Measurements from ENCODE around the gene SLC6A20. TPM values are rescaled to one million over a fixed set of nuclear protein-coding genes. Genes with fewer than 3 reads are reported as not detected.

SLC6A20 gene
- polyA plus RNA-seq, 4 donors = 10.9 to 43.0 (median 32.7) TPM

DNA sequence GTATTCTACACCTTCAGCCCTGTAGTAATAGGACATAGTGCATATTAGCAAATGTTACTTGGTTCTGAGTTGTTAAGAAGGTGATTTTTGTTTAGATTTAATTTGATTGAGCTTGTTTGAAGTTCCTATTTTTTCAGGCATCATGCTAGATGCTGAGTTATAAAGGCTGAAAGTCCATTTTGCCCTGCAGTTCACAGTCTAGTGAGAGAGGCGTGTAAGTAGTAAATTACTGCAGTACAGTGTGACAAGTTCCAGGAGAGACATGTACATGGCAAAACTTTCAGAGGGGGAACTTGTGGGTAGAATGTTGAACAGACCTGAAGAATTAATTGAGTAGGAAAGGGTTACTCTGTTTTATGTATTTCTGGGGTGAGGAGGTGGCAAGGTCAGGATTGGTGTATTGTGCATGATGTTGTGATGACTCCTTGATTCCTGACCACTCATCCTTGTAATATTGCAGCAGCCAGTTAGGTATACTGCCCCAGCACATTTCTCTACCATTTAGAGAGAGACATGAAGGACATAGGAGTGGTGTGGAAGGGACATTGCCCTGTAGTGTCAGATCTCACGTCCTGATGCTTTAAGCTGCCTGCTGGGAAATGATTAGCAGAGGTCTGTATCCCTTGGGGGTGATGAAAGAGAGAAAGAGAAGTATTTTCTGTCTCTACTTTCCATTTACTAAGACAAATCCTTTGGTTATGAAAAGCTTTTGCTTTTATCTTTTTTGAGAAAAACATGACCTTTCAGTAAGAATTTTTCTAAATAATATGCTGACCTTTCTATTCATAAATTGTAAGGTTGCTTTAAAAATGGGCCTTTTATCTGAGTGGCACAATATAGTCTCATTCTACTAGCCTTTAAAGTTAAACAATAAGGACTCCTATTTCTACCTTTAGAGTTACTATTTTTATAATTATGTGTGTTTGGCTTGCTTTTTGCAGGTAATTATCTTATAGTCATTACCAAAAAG, 90.2 kb downstream of the SLC6A20 start:
- H3K4me1 ChIP-seq (ENCODE audit: control insufficient read depth in 3 of 3, insufficient read depth in 2 of 3, low read depth in 1 of 3, low read length in 2 of 3) = peaks cover 0 to 3% (median 1%) of the 10 kb centered on the region in 3 donors
- no peaks in the 10 kb centered on the region for H3K27me3 ChIP-seq (ENCODE audit: control insufficient read depth in 3 of 3, insufficient read depth in 3 of 3, low read length in 3 of 3)
- DNase-seq (peak; percentile 24 to 44), FAIRE-seq (no peak)
- WGBS, 3 donors = 57 to 69% (median 66%) methylated on average over 2 of the region's 2 CpGs
- H3K9me3 ChIP-seq (ENCODE audit: control insufficient read depth in 2 of 2, insufficient read depth in 1 of 2, low read depth in 1 of 2, low read length in 1 of 2) = no peaks in the 10 kb centered on the region
- peaks cover 4 to 15% (median 14%) of the 10 kb centered on the region in 3 donors for H3K36me3 ChIP-seq (ENCODE audit: control insufficient read depth in 3 of 3, insufficient read depth in 2 of 3, low read depth in 1 of 3, low read length in 3 of 3)
- peak overlapping the region in 1 of 3 donors; percentile 53 for H3K27ac ChIP-seq (ENCODE audit: low read depth in 1 of 3, low read length in 2 of 3)
- H3K4me3 ChIP-seq (ENCODE audit: low read depth in 1 of 3, low read length in 3 of 3) = no peak overlapping the region

Other genes starting within 250 kb of the SLC6A20 start
- 10 to 100 TPM in 1 of 4 donors, 1 to 10 TPM in 3; 2.4 to 14.8 (median 5.3) TPM for gene LIMD1, start 201.8 kb downstream of the SLC6A20 start, polyA plus RNA-seq
- gene SACM1L, start 107.1 kb downstream of the SLC6A20 start, polyA plus RNA-seq = 10 to 100 TPM; 18.4 to 83.3 (median 30.7) TPM
- gene LZTFL1, start 45.6 kb upstream of the SLC6A20 start, polyA plus RNA-seq = 10 to 100 TPM in 1 of 4 donors, 1 to 10 TPM in 3; 4.5 to 34.4 (median 6.5) TPM
- 1 to 10 TPM in 2 of 4 donors, under 1 TPM in 2; 0.22 to 2.7 (median 1.0) TPM for gene CCR9, start 90.0 kb upstream of the SLC6A20 start, polyA plus RNA-seq
- 1 to 10 TPM in 3 of 4 donors, under 1 TPM in 1; 0.45 to 2.7 (median 1.9) TPM for gene CXCR6, start 146.9 kb upstream of the SLC6A20 start, polyA plus RNA-seq
- gene FYCO1, start 199.3 kb upstream of the SLC6A20 start, polyA plus RNA-seq = 10 to 100 TPM in 1 of 4 donors, 1 to 10 TPM in 3; 6.5 to 21.1 (median 9.0) TPM
- gene XCR1, start 230.9 kb upstream of the SLC6A20 start, polyA plus RNA-seq = 1 to 10 TPM in 1 of 4 donors, under 1 TPM in 2, not detected in 1; under 0.01 to 1.1 (median 0.13) TPM

All from small intestine (tissue), 7 donors.